SH-SY5Y (cell line): ENCODE results near the gene C7orf25.

Experiments
- GATA2 ChIP-seq: IDR thresholded peaks from 2 replicates; pipeline ENCODE4 v1.6.1; 2011; ENCODE audit warnings: mild to moderate bottlenecking, low read depth, low read length
- GATA3 ChIP-seq: IDR thresholded peaks from 2 replicates; pipeline ENCODE4 v1.6.1; 2011; ENCODE audit warnings: low read depth, mild to moderate bottlenecking, low read length, moderate library complexity

GRCh38 chr7:42956062-42956461 is 44.2 kb upstream of the C7orf25 start:
- TF ChIP-seq GATA3 (no peak), GATA2 (no peak)
